Measurements from ENCODE around the gene PHOSPHO2.

Gene PHOSPHO2

DNA sequence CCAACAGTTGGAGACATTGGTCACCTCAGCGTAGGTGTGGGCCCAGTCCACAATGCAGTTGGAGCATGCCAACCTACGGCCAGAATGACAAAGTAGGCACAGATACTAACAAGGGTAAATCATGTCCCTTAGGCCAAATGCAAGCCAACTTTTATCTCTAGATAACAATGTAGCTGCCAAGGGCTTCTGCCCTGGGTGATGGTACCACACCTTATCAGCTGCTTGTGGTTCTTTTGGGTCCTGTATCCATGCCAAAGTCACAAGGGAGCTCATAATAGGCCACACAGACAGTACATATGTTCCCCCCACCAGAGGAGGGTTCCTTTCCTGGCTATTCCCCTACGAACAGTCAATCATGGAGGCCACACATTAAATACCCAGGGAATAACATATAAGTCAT is 19.1 kb downstream of the PHOSPHO2 start:
- Histone ChIP-seq H3K27ac (replicated peaks) (no peak overlapping the region), H3K4me3 (replicated peaks; ENCODE audit: insufficient read depth, low read length) (no peak overlapping the region), H3K27me3 (ENCODE audit: insufficient read depth, poor library complexity, severe bottlenecking) (no peaks in the 10 kb centered on the region)
- no peak for DNase-seq (ENCODE audit: low read depth in 1 of 2, low spot score in 1 of 2)
- no peak for TF ChIP-seq REST (IDR thresholded peaks at IDR 0.05; ENCODE audit: insufficient replicate concordance, low read depth)
- no peak for TF ChIP-seq POLR2AphosphoS5 (IDR thresholded peaks at IDR 0.05; ENCODE audit: low read depth)
- TF ChIP-seq SPI1 (IDR thresholded peaks at IDR 0.05; ENCODE audit: borderline replicate concordance, low read depth) = no peak
- no peak for TF ChIP-seq CTCF (IDR thresholded peaks at IDR 0.05; ENCODE audit: insufficient read depth, low read length)
- TF ChIP-seq GABPA (IDR thresholded peaks at IDR 0.05; ENCODE audit: low read depth) = no peak

DNA sequence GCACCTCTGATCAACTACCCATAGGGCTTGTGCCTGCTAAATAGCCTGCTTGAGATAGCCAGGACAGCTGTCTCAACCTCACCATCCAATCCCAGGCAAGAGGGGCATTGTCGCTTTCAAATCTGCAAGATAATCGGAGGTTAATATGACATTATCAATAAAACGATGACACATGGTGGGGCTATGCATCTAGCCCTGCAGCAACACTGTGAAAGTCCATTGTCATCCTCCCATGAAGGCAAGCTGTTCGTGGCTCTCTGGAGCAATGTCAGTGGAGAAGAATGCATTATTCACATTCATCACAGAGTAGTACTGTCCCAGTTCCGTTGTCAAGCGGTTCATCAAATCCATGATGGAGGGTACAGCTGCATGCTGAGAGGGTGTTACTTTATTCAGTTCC is 20.4 kb downstream of the PHOSPHO2 start:
- no peak for DNase-seq (ENCODE audit: low read depth in 1 of 2, low spot score in 1 of 2)
- H3K4me3 ChIP-seq (replicated peaks; ENCODE audit: insufficient read depth, low read length) = no peak overlapping the region
- H3K27ac ChIP-seq (replicated peaks) = no peak overlapping the region

More for the DNA sequence above, 20.4 kb downstream of the PHOSPHO2 start:
- no peaks in the 10 kb centered on the region for H3K27me3 ChIP-seq (ENCODE audit: insufficient read depth, poor library complexity, severe bottlenecking)
- TF ChIP-seq SPI1 (IDR thresholded peaks at IDR 0.05; ENCODE audit: borderline replicate concordance, low read depth) (no peak), REST (IDR thresholded peaks at IDR 0.05; ENCODE audit: insufficient replicate concordance, low read depth) (no peak), CTCF (IDR thresholded peaks at IDR 0.05; ENCODE audit: insufficient read depth, low read length) (no peak), POLR2AphosphoS5 (IDR thresholded peaks at IDR 0.05; ENCODE audit: low read depth) (no peak), GABPA (IDR thresholded peaks at IDR 0.05; ENCODE audit: low read depth) (no peak)

Data from HL-60 (cell line).